ENCODE results near the gene GRIN2A. TPM values are rescaled to one million over a fixed set of nuclear protein-coding genes. Genes with fewer than 3 reads are reported as not detected.

GRIN2A gene
- total and polyA plus RNA-seq, 12 donors, result 0.07 to 1.2 (median 0.32) TPM; not detected in 2

DNA sequence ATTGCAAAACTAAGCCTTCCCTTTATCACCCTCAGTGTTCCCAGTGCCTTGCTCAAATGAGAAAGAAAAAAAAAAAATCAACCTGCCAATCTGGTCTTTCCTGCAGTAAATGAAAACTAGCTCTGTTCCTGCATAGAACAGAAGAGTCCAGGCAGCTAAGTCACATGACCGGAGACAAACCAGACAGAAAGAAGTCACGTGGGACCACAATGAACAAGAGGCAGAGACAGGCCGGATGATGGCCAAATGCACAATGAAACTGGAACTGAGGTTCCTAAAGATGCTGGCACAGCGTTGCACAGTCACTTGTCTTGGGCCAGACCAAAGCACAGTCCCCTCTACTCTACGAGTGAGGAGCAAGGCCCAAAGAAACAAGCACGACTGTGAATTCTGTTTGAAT is 172.5 kb downstream of the GRIN2A start:
- Histone ChIP-seq H3K4me3 (no peak overlapping the region), H3K27me3 (no peaks in the 10 kb centered on the region), H3K36me3 (replicated peaks in 1 of 2) (no peaks in the 10 kb centered on the region), H3K9me3 (replicated peaks in 1 of 3) (no peaks in the 10 kb centered on the region), H3K4me1 (replicated peaks in 1 of 2) (no peaks in the 10 kb centered on the region), H3K27ac (no peak overlapping the region)
- peak in 1 of 7 donors; percentile 54 for DNase-seq
- no peak for TF ChIP-seq POLR2A (IDR thresholded peaks at IDR 0.05)
- TF ChIP-seq, protein P1, sequence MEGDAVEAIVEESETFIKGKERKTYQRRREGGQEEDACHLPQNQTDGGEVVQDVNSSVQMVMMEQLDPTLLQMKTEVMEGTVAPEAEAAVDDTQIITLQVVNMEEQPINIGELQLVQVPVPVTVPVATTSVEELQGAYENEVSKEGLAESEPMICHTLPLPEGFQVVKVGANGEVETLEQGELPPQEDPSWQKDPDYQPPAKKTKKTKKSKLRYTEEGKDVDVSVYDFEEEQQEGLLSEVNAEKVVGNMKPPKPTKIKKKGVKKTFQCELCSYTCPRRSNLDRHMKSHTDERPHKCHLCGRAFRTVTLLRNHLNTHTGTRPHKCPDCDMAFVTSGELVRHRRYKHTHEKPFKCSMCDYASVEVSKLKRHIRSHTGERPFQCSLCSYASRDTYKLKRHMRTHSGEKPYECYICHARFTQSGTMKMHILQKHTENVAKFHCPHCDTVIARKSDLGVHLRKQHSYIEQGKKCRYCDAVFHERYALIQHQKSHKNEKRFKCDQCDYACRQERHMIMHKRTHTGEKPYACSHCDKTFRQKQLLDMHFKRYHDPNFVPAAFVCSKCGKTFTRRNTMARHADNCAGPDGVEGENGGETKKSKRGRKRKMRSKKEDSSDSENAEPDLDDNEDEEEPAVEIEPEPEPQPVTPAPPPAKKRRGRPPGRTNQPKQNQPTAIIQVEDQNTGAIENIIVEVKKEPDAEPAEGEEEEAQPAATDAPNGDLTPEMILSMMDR (IDR thresholded peaks at IDR 0.05), result no peak
- intact Hi-C loops (cut with DNase I), result no loop called here
- 69 to 72% (median 71%) methylated on average over 6 of the region's 6 CpGs for WGBS, 4 donors

DNA sequence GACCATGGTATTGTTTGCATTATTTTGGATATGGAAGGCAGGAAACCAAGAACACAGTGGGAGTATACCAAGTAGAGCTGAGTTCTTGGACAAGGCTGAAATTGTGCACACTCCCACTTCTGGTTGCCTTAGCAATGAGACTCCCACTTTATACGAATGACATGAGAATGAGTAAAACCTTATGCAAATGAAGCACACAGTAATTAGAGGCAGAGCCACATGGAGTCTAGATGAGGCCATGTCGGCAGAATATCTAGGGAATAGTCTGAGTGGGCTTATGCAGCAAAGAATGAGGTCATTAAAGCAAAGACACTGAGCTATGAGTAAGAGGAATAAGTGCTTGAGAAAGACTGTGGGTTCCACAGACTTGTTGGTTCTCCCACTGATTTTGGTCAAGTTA is 178.7 kb downstream of the GRIN2A start:
- Histone ChIP-seq H3K27me3 (no peaks in the 10 kb centered on the region), H3K36me3 (replicated peaks in 1 of 2) (no peaks in the 10 kb centered on the region), H3K27ac (no peak overlapping the region), H3K9me3 (replicated peaks in 1 of 3) (no peaks in the 10 kb centered on the region), H3K4me3 (no peak overlapping the region), H3K4me1 (replicated peaks in 1 of 2) (no peaks in the 10 kb centered on the region)
- whole genome bisulfite sequencing, 4 donors, result 55 to 66% (median 58%) methylated on average over 2 of the region's 2 CpGs
- TF ChIP-seq, protein P1 (IDR thresholded peaks at IDR 0.05), result no peak
- TF ChIP-seq POLR2A (IDR thresholded peaks at IDR 0.05), result no peak
- DNase-seq, result no peak
- intact Hi-C loops (cut with DNase I), result no loop called here

DNA sequence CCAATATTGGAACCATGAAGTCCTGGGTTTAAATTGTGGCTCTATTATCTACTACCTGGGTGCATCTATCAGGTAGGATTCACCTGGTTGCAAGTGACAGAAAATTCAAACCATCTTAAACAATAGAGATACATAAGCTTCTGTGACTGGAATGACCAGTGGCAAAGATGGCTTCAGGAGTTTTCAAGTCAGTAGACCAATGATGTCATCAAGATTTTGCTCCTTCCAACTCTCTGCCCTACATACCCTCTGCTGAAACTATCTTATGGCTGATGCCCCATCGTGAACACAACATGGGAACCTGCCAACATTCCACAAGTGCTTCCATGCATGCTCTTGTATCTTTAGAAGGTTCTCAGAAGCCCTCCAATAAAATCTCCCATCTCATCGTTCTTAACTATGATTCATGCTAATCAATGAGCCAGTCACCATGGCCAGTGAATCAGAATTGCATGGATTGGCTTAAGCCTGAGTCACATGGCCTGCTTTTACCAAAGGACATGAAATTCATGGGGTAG is 180.9 kb downstream of the GRIN2A start:
- DNase-seq, result no peak
- Histone ChIP-seq H3K9me3 (replicated peaks in 1 of 3) (no peaks in the 10 kb centered on the region), H3K36me3 (replicated peaks in 1 of 2) (no peaks in the 10 kb centered on the region), H3K4me3 (no peak overlapping the region), H3K27me3 (no peaks in the 10 kb centered on the region), H3K27ac (no peak overlapping the region), H3K4me1 (replicated peaks in 1 of 2) (no peaks in the 10 kb centered on the region)
- intact Hi-C loops (cut with DNase I), result no loop called here
- no peak for TF ChIP-seq POLR2A (IDR thresholded peaks at IDR 0.05)
- TF ChIP-seq, protein P1 (IDR thresholded peaks at IDR 0.05), result no peak
- 54 to 79% (median 66%) methylated on average over 2 of the region's 2 CpGs for WGBS, 4 donors

DNA sequence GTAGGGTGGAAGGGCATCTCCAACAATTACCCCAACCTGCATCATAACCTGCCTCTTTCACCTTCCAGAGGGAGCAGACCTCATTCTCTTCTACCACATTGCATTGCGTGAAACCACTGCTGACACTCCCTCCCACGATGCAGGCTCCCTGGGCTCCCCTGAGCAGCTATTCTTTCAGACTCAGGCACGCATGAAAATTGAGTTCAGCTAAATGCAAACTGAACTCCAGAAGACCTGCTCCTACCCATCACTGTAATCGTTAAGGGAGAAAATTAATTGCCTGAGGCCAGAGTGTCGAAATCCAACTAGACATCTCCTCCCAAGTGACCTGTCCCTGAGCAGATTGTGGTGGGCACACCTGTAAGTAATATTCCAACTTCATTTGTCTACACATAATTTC is 186.0 kb downstream of the GRIN2A start:
- no peaks in the 10 kb centered on the region for H3K36me3 ChIP-seq (replicated peaks in 1 of 2)
- no peak overlapping the region for H3K4me3 ChIP-seq
- no peaks in the 10 kb centered on the region for H3K27me3 ChIP-seq
- no peak overlapping the region for H3K27ac ChIP-seq
- intact Hi-C loops (cut with DNase I), result no loop called here
- no peaks in the 10 kb centered on the region for H3K4me1 ChIP-seq (replicated peaks in 1 of 2)
- 25 to 27% (median 27%) methylated on average over 5 of the region's 5 CpGs for WGBS, 4 donors
- no peaks in the 10 kb centered on the region for H3K9me3 ChIP-seq (replicated peaks in 1 of 3)
- no peak for TF ChIP-seq POLR2A (IDR thresholded peaks at IDR 0.05)
- DNase-seq, result no peak

DNA sequence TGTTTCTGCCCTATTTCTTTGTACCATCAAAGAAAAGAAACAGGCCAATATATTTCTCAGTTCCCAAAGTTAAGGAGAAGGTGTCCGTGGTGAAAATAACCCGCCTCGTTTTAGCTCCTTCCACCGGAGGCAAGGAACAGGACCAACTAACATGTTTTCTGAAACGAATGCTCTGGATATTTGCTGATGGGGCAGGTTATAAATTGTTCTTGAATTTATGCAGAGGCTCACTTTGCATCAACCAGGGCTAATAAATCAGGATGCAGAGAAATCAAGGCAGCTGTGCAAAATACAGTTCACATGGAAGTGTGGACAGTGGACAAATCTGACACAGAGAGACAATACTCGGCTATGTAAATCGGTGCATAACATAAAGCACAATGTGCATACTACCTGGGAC is 189.8 kb downstream of the GRIN2A start:
- H3K4me3 ChIP-seq, result no peak overlapping the region
- no peaks in the 10 kb centered on the region for H3K36me3 ChIP-seq (replicated peaks in 1 of 2)
- WGBS, 4 donors, result 81 to 90% (median 83%) methylated on average over 7 of the region's 7 CpGs
- TF ChIP-seq, protein P1 (IDR thresholded peaks at IDR 0.05), result no peak
- TF ChIP-seq POLR2A (IDR thresholded peaks at IDR 0.05), result no peak
- no peak overlapping the region for H3K27ac ChIP-seq
- intact Hi-C loops (cut with DNase I), result no loop called here
- H3K9me3 ChIP-seq (replicated peaks in 1 of 3), result no peaks in the 10 kb centered on the region
- DNase-seq, result no peak
- no peaks in the 10 kb centered on the region for H3K4me1 ChIP-seq (replicated peaks in 1 of 2)
- H3K27me3 ChIP-seq, result no peaks in the 10 kb centered on the region

All from adrenal gland (tissue), 12 donors.